GM18505 (cell line): Measurements from ENCODE around the gene DDI2.
"Not testable (repeated sequence)": the region's sequence is repeated elsewhere in the genome, so short reads cannot be mapped to it uniquely, and the experiment has no call there.

Experiments
- ATAC-seq: cut with Tn5 transposase; IDR thresholded peaks from one replicate; pipeline ENCODE4 v1.9.1; 2021; ENCODE audit not compliant: unreplicated experiment
- POLR2A ChIP-seq: IDR thresholded peaks from 4 replicates; pipeline ENCODE4 v1.6.1; 2011; ENCODE audit warnings: borderline replicate concordance; ENCODE audit not compliant: insufficient read depth, insufficient read length; ENCODE audit errors: extremely low read depth

The DDI2 gene

GRCh38 chr1:15687446-15687845 lies 70.2 kb downstream of the DDI2 start:
- TF ChIP-seq POLR2A: no peak
- no peak for ATAC-seq

- no peak for ATAC-seq
- TF ChIP-seq POLR2A: no peak
These were observed 73.1 kb downstream of the DDI2 start for GRCh38 chr1:15690317-15690716.

GRCh38 chr1:15691434-15692032 lies 74.3 kb downstream of the DDI2 start:
- no peak for TF ChIP-seq POLR2A
- ATAC-seq: no peak

GRCh38 chr1:15692121-15692682 lies 74.9 kb downstream of the DDI2 start:
- no peak for ATAC-seq
- no peak for TF ChIP-seq POLR2A

GRCh38 chr1:15693371-15693770 lies 76.1 kb downstream of the DDI2 start:
- ATAC-seq: no peak
- no peak for TF ChIP-seq POLR2A

GRCh38 chr1:15696956-15697521 lies 79.8 kb downstream of the DDI2 start:
- ATAC-seq: peak; percentile 86
- peak; percentile 69 for TF ChIP-seq POLR2A

GRCh38 chr1:15698201-15698600 lies 80.9 kb downstream of the DDI2 start:
- ATAC-seq: no peak
- no peak for TF ChIP-seq POLR2A

- not testable (repeated sequence) for ATAC-seq
These were observed 82.1 kb downstream of the DDI2 start for GRCh38 chr1:15699321-15699720.

- TF ChIP-seq POLR2A: no peak
- no peak for ATAC-seq
These were observed 83.2 kb downstream of the DDI2 start for GRCh38 chr1:15700508-15700907.

GRCh38 chr1:15701784-15702183 lies 84.5 kb downstream of the DDI2 start:
- no peak for ATAC-seq
- no peak for TF ChIP-seq POLR2A

GRCh38 chr1:15702722-15703550 lies 85.7 kb downstream of the DDI2 start:
- no peak for TF ChIP-seq POLR2A
- ATAC-seq: no peak

GRCh38 chr1:15703562-15703961 lies 86.3 kb downstream of the DDI2 start:
- TF ChIP-seq POLR2A: no peak
- no peak for ATAC-seq

GRCh38 chr1:15704526-15705183 lies 87.4 kb downstream of the DDI2 start:
- TF ChIP-seq POLR2A: no peak
- ATAC-seq: no peak
